A673 (cell line): Measurements from ENCODE around the gene CCDC33. TPM values are rescaled to one million over a fixed set of nuclear protein-coding genes. Genes with fewer than 3 reads are reported as not detected.

Experiments used
- BruUV-seq: library from RNA; stranded (reverse); fragments of 400-500 nt; replicated peaks from 2 replicates; lab custom pipeline; 2021; lab: Mats Ljungman, UMichigan
- CTCF ChIA-PET: fragments of 300-600 bp; sonication (Branson Sonifier 250); formaldehyde crosslinking; loops from one replicate; lab custom pipeline; 2022; ENCODE audit warnings: antibody characterized with exemption; lab: Charles Lee
- POLR2A ChIA-PET: fragments of 300-600 bp; sonication (Branson Sonifier 250); formaldehyde crosslinking; loops from one replicate; lab custom pipeline; 2022; ENCODE audit warnings: antibody characterized with exemption; ENCODE audit not compliant: low non-redundant PET; lab: Charles Lee
- DNase-seq: peaks from one replicate; pipeline ENCODE4 v3.0.0-alpha.2; 2015; ENCODE audit warnings: low spot score
- H3K27ac ChIP-seq: fragments of 200-600 bp; sonication (generic); 2 replicates; pipeline ENCODE4 v1.5.1; 2016; ENCODE audit warnings: mixed run types, low read depth, mild to moderate bottlenecking, mixed read lengths, antibody characterized with exemption, low read length; ENCODE audit not compliant: poor library complexity, severe bottlenecking
- H3K27me3 ChIP-seq: fragments of 200-600 bp; sonication (generic); replicated peaks from 2 replicates; pipeline ENCODE4 v1.6.1; 2017; ENCODE audit warnings: mixed run types, low read depth, mild to moderate bottlenecking, mixed read lengths, antibody characterized with exemption, low read length; ENCODE audit not compliant: insufficient read depth, poor library complexity
- H3K36me3 ChIP-seq: fragments of 200-600 bp; sonication (generic); 2 replicates; pipeline ENCODE4 v1.6.1; 2016; ENCODE audit warnings: mixed run types, mild to moderate bottlenecking, mixed read lengths, antibody characterized with exemption, low read length; ENCODE audit not compliant: insufficient read depth, poor library complexity, severe bottlenecking
- H3K4me1 ChIP-seq: fragments of 200-600 bp; sonication (generic); 2 replicates; pipeline ENCODE4 v1.6.1; 2017; ENCODE audit warnings: mixed run types, mild to moderate bottlenecking, mixed read lengths, antibody characterized with exemption, low read length; ENCODE audit not compliant: insufficient read depth, poor library complexity, severe bottlenecking
- H3K4me3 ChIP-seq: fragments of 200-600 bp; sonication (generic); 2 replicates; pipeline ENCODE4 v1.5.1; 2016; ENCODE audit warnings: low read depth, mixed run types, mild to moderate bottlenecking, mixed read lengths, low read length; ENCODE audit not compliant: poor library complexity, severe bottlenecking
- H3K9me3 ChIP-seq: fragments of 200-600 bp; sonication (generic); 2 replicates; pipeline ENCODE4 v1.6.1; 2016; ENCODE audit warnings: mixed run types, low read depth, mild to moderate bottlenecking, mixed read lengths, antibody characterized with exemption, low read length; ENCODE audit not compliant: poor library complexity, severe bottlenecking
- EZH2 ChIP-seq: fragments of 200-600 bp; sonication (generic); IDR thresholded peaks from 2 replicates; pipeline ENCODE4 v1.6.1; 2017; ENCODE audit warnings: borderline replicate concordance, low read depth, mild to moderate bottlenecking, mixed read lengths, antibody characterized with exemption, low read length; ENCODE audit not compliant: poor library complexity, severe bottlenecking
- intact Hi-C: fragments of 100-400 bp; cut with micrococcal nuclease; formaldehyde crosslinking; loops from one replicate; pipeline ENCODE4 v1.10.0; 2022; ENCODE audit not compliant: unreplicated experiment
- total RNA-seq: library from RNA; stranded (reverse); gene quantifications from 2 replicates; pipeline ENCODE4 v1.2.3, GENCODE V29; 2021
- TF ChIP-seq, protein P1 (sequence below): fragments of 300-800, 200-600 bp; sonication (generic); conservative IDR thresholded peaks from 2 replicates; pipeline ENCODE4 v1.5.1; 2017; ENCODE audit warnings: low read depth, mild to moderate bottlenecking, antibody characterized with exemption, low read length, moderate library complexity, mixed read lengths

The CCDC33 gene
- total RNA-seq, 1 experiment from 2014 or later: not detected

DNA sequence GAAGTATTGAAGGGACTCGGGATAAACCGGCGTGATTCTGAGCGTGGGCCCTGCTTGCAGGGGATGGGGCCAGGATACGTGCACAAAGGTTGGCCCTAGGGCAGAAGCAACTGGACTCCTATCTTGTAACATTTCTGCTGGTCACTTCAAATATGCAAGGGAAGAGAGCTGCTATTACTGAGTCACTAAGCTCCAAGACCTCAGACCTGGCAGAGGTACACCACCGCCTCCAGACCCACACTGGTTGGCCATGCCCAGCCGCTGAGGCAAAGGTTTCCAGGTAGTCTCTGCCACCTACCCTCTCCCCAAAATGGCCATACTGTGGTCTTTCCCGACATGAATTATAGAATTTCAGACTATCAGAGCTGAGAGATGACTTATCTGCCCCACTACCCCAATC lies 20.2 kb upstream of the CCDC33 start:
- ChIA-PET POLR2A (no interaction called here), CTCF (no interaction called here)
- no peak for DNase-seq
- no peak overlapping the region for H3K4me3 ChIP-seq
- TF ChIP-seq EZH2: no peak
- intact Hi-C loops: no loop called here
- H3K27ac ChIP-seq: no peak overlapping the region
- peaks cover 16% of the 10 kb centered on the region for H3K4me1 ChIP-seq
- no TSS peak for BruUV-seq
- H3K9me3 ChIP-seq: no peaks in the 10 kb centered on the region
- H3K36me3 ChIP-seq: no peaks in the 10 kb centered on the region
- H3K27me3 ChIP-seq: no peaks in the 10 kb centered on the region

DNA sequence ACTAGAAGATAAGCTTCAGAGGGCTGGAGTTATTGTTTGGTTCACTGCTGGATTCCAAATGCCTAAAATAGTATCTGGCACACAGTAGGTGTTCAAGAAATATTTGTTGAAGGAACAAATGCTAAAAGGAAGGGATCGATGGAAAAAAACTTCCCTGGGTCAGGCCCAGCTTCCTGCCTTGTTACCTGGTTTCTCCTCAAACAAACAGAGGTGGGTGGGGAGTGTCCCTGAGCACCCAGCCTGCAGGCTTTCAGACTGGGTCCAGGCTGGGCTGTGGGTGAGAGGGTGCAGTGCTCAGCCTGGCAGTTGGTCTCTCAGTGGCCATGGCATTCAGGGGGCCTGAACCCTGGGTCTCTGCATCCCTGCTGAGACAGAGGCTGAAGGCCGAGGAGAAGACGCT lies 19.2 kb upstream of the CCDC33 start:
- ChIA-PET POLR2A (no interaction called here), CTCF (no interaction called here)
- BruUV-seq: no TSS peak
- Histone ChIP-seq H3K4me1 (peaks cover 25% of the 10 kb centered on the region), H3K27me3 (no peaks in the 10 kb centered on the region), H3K27ac (no peak overlapping the region), H3K36me3 (no peaks in the 10 kb centered on the region), H3K4me3 (no peak overlapping the region), H3K9me3 (no peaks in the 10 kb centered on the region)
- intact Hi-C loops: no loop called here
- no peak for TF ChIP-seq EZH2
- TF ChIP-seq, protein P1, sequence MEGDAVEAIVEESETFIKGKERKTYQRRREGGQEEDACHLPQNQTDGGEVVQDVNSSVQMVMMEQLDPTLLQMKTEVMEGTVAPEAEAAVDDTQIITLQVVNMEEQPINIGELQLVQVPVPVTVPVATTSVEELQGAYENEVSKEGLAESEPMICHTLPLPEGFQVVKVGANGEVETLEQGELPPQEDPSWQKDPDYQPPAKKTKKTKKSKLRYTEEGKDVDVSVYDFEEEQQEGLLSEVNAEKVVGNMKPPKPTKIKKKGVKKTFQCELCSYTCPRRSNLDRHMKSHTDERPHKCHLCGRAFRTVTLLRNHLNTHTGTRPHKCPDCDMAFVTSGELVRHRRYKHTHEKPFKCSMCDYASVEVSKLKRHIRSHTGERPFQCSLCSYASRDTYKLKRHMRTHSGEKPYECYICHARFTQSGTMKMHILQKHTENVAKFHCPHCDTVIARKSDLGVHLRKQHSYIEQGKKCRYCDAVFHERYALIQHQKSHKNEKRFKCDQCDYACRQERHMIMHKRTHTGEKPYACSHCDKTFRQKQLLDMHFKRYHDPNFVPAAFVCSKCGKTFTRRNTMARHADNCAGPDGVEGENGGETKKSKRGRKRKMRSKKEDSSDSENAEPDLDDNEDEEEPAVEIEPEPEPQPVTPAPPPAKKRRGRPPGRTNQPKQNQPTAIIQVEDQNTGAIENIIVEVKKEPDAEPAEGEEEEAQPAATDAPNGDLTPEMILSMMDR: no peak
- no peak for DNase-seq

DNA sequence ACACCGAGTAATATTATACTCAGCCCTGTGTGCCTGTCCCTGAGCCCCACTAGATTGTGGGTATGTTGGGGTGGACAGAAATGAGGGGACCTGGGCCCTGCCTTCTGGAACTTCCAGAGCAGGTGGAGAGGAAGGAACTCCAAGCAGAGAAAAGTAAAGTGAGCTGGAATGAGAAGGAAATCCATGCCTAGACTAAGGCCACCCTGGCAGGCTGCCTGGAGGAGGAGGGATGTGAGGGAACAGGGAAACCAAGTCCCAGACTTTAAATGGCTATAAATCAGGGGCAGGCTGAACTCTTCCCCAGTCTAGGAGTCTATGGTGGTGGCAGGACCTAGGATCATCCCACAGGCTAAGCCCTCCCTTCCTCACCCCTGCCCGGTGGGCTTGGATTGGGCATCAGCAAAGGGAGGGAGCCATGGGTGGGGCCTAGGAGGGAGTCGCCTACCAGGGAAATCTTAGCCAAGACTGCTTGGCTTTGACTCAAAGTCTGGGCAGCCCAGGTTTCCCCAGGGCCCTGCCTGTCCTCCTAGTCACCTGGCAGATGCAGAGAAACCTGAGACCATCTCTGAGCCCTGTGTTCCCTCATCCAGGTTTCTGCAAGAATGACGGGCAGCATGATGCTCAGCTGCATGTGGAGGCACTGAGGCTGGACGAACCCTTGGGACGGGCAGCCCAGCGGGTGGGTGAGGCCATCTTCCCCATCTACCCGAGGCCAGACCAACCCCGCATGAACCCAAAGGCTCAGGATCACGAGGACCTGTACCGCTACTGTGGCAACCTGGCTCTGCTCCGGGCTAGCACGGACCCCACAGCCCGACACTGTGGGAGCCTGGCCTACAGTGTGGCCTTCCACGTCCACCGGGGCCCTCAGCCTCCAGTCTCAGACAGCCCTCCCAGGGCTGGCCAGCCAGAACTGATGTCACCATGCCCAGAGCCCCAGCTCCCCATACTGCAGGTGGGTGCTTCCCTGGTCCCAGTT lies 17.9 kb upstream of the CCDC33 start:
- H3K27ac ChIP-seq: no peak overlapping the region
- peaks cover 38% of the 10 kb centered on the region for H3K4me1 ChIP-seq
- no peaks in the 10 kb centered on the region for H3K9me3 ChIP-seq
- DNase-seq: no peak
- ChIA-PET POLR2A (no interaction called here), CTCF (no interaction called here)
- H3K4me3 ChIP-seq: no peak overlapping the region
- BruUV-seq: no TSS peak
- no peaks in the 10 kb centered on the region for H3K27me3 ChIP-seq
- no peaks in the 10 kb centered on the region for H3K36me3 ChIP-seq
- intact Hi-C loops: no loop called here
- no peak for TF ChIP-seq EZH2
- TF ChIP-seq, protein P1: no peak
